Measurements from ENCODE around the gene METTL24. TPM values are rescaled to one million over a fixed set of nuclear protein-coding genes. Genes with fewer than 3 reads are reported as not detected.
A peak's percentile ranks its signal among the peaks of the same experiment; 100 is the strongest.

Gene METTL24
- total RNA-seq, 1 donor from 2014 or later = 1.5 TPM

DNA sequence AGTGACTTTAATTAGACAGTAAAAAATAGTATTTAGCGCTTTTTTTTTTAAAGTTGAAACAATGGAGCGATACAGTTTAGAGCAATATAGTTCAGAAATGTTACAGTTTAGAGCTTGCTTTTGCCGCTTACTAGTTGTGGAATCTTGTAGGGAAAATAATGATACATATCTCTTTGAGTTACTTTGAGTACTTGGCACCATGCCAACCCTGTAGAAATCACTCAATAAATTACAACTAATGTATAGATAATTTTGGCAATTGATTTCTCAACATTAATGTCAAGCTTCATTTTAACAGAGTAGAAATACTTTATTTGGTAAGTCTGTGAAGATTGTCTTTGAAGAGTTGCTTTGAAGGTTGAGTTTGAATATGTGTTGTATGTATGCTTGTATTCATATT lies 150.5 kb downstream of the METTL24 start:
- Mint-ChIP-seq H3K9me3 (ENCODE audit: unreplicated experiment) (no peaks in the 10 kb centered on the region), H3K36me3 (ENCODE audit: unreplicated experiment) (no peaks in the 10 kb centered on the region), H3K27ac (ENCODE audit: unreplicated experiment) (no peak overlapping the region), H3K4me3 (ENCODE audit: unreplicated experiment) (no peak overlapping the region), H3K27me3 (ENCODE audit: unreplicated experiment) (no peaks in the 10 kb centered on the region), H3K4me1 (ENCODE audit: low read depth, unreplicated experiment) (peaks cover 2% of the 10 kb centered on the region)
- TF ChIP-seq CTCF (IDR thresholded peaks at IDR 0.05; ENCODE audit: partially characterized antibody, unreplicated experiment) = no peak
- no peak for DNase-seq

DNA sequence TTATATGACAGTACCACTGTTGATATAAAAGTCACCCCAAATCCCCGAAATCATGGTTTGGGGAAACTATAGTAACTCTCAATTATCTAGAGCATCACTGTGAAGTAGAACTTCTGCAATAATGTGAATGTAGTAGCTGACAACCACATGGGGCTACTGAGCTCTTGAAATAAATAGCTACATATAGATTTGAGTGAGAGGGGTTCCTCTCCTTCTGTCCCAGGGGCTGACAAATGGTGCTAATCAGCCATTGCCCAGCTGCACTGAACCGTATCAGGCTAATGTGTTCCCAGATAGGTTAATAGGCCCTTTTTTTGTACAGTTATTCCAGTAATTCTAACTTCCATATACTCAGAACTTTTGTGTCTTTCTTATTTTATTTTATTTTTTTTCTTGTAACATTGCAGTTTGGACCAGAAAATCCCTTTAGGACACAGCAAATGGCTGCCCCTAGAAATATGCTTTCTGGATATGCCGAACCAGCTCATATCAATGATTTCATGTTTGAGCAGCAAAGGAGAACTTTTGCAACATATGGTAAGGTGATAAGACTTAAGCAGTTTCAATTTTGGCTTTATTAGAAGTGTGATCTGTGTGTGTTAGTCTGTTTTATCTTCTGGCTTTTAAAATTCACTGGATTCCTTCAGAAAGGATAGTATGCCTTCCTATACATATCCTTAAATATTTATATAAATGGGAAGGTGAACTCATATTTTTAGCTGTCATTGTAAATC lies 156.8 kb downstream of the METTL24 start:
- Mint-ChIP-seq H3K27ac (ENCODE audit: unreplicated experiment) (no peak overlapping the region), H3K4me3 (ENCODE audit: unreplicated experiment) (no peak overlapping the region), H3K27me3 (ENCODE audit: unreplicated experiment) (no peaks in the 10 kb centered on the region), H3K36me3 (ENCODE audit: unreplicated experiment) (no peaks in the 10 kb centered on the region), H3K4me1 (ENCODE audit: low read depth, unreplicated experiment) (peaks cover 17% of the 10 kb centered on the region), H3K9me3 (ENCODE audit: unreplicated experiment) (no peaks in the 10 kb centered on the region)
- no peak for TF ChIP-seq CTCF (IDR thresholded peaks at IDR 0.05; ENCODE audit: partially characterized antibody, unreplicated experiment)
- peak; percentile 43 for DNase-seq

- no peak overlapping the region for H3K27ac Mint-ChIP-seq (ENCODE audit: unreplicated experiment)
- DNase-seq = no peak
- no peak for TF ChIP-seq CTCF (IDR thresholded peaks at IDR 0.05; ENCODE audit: partially characterized antibody, unreplicated experiment)
- H3K4me3 Mint-ChIP-seq (ENCODE audit: unreplicated experiment) = no peak overlapping the region
- no peaks in the 10 kb centered on the region for H3K27me3 Mint-ChIP-seq (ENCODE audit: unreplicated experiment)
- peaks cover 15% of the 10 kb centered on the region for H3K4me1 Mint-ChIP-seq (ENCODE audit: low read depth, unreplicated experiment)
- H3K36me3 Mint-ChIP-seq (ENCODE audit: unreplicated experiment) = no peaks in the 10 kb centered on the region
- H3K9me3 Mint-ChIP-seq (ENCODE audit: unreplicated experiment) = no peaks in the 10 kb centered on the region
Measured at GRCh38 chr6:110198561-110198960, 159.6 kb downstream of the METTL24 start.

DNA sequence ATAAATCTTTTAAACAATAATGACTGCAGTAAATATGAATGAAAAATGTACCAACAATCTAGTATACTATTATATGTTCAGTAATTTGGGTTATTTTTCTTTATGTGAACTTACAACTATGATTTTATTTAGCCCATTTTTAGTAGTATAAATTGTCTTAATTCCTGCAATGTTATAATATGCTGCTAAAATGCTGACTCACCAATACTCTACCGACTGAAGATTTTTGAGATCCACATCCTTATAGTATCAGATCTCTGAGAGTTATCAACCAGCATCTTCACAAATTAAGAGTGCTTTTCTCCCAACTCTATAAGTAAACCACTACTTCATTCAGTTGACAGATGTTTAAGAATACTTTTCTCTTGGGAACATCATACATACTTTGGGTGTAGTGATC lies 161.3 kb downstream of the METTL24 start:
- H3K4me3 Mint-ChIP-seq (ENCODE audit: unreplicated experiment) = no peak overlapping the region
- no peaks in the 10 kb centered on the region for H3K27me3 Mint-ChIP-seq (ENCODE audit: unreplicated experiment)
- no peak for TF ChIP-seq CTCF (IDR thresholded peaks at IDR 0.05; ENCODE audit: partially characterized antibody, unreplicated experiment)
- no peaks in the 10 kb centered on the region for H3K36me3 Mint-ChIP-seq (ENCODE audit: unreplicated experiment)
- H3K4me1 Mint-ChIP-seq (ENCODE audit: low read depth, unreplicated experiment) = peaks cover 13% of the 10 kb centered on the region
- no peak overlapping the region for H3K27ac Mint-ChIP-seq (ENCODE audit: unreplicated experiment)
- no peaks in the 10 kb centered on the region for H3K9me3 Mint-ChIP-seq (ENCODE audit: unreplicated experiment)
- DNase-seq = no peak

- no peaks in the 10 kb centered on the region for H3K36me3 Mint-ChIP-seq (ENCODE audit: unreplicated experiment)
- DNase-seq = no peak
- TF ChIP-seq CTCF (IDR thresholded peaks at IDR 0.05; ENCODE audit: partially characterized antibody, unreplicated experiment) = no peak
- no peaks in the 10 kb centered on the region for H3K9me3 Mint-ChIP-seq (ENCODE audit: unreplicated experiment)
- H3K4me1 Mint-ChIP-seq (ENCODE audit: low read depth, unreplicated experiment) = peaks cover 4% of the 10 kb centered on the region
- H3K4me3 Mint-ChIP-seq (ENCODE audit: unreplicated experiment) = no peak overlapping the region
- no peaks in the 10 kb centered on the region for H3K27me3 Mint-ChIP-seq (ENCODE audit: unreplicated experiment)
- no peak overlapping the region for H3K27ac Mint-ChIP-seq (ENCODE audit: unreplicated experiment)
Measured at GRCh38 chr6:110195639-110196038, 162.5 kb downstream of the METTL24 start.
